ENCODE data around the gene CPNE1. TPM values are rescaled to one million over a fixed set of nuclear protein-coding genes. Genes with fewer than 3 reads are reported as not detected.
"Not testable (repeated sequence)": the region's sequence is repeated elsewhere in the genome, so short reads cannot be mapped to it uniquely, and the experiment has no call there.

Gene CPNE1
- total RNA-seq, 3 donors from 2014 or later (not counting 1 experiment from before 2014, with no cell fraction given), result 298 to 342 (median 334) TPM

DNA sequence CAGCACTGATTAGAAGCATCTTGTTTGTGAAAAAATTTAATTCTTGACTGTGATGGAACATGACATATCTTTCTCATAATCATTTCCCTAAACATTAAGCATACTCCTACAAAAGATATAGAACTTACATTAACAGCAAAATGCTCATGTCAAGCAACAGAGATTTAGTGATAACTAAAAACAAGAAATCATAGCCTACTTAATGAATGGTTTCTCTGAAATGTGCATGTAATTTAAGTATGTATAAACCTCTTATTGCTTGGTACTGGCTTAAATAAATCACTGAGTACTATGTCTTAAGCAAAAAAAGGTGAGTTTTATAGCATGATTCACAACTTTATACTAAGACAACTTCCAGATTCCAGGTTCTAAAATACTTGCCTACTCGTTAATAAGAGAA is 43.8 kb upstream of the CPNE1 start:
- Histone ChIP-seq H3K4me1 (ENCODE audit: control insufficient read depth, insufficient read depth, low read length) (peaks cover 6% of the 10 kb centered on the region), H3K27me3 (ENCODE audit: control insufficient read depth, insufficient read depth, low read length) (no peaks in the 10 kb centered on the region), H3K9me3 (ENCODE audit: control insufficient read depth, insufficient read depth, low read length) (no peaks in the 10 kb centered on the region), H3K4me3 (ENCODE audit: low read length) (no peak overlapping the region), H3K36me3 (ENCODE audit: control insufficient read depth, insufficient read depth, low read length) (peaks cover 95% of the 10 kb centered on the region), H3K27ac (ENCODE audit: low read length) (no peak overlapping the region)
- WGBS (ENCODE audit: insufficient coverage), result 71% methylated on average over 1 of the region's 1 CpG
- no peak for ATAC-seq
- intact Hi-C loops (cut with micrococcal nuclease), result loop anchor here (5.0 to 10.0 kb wide), 3 partner anchors 34 to 244 kb away; partner anchors contain the start of gene RBM39
- no peaks in the 10 kb centered on the region for H3K27me3 Mint-ChIP-seq (ENCODE audit: low read depth in 2 of 2)
- H3K4me3 Mint-ChIP-seq, result no peak overlapping the region
- DNase-seq, result no peak
- H3K27ac Mint-ChIP-seq, result peak overlapping the region; percentile 70 to 84
- TF ChIP-seq, protein P1, sequence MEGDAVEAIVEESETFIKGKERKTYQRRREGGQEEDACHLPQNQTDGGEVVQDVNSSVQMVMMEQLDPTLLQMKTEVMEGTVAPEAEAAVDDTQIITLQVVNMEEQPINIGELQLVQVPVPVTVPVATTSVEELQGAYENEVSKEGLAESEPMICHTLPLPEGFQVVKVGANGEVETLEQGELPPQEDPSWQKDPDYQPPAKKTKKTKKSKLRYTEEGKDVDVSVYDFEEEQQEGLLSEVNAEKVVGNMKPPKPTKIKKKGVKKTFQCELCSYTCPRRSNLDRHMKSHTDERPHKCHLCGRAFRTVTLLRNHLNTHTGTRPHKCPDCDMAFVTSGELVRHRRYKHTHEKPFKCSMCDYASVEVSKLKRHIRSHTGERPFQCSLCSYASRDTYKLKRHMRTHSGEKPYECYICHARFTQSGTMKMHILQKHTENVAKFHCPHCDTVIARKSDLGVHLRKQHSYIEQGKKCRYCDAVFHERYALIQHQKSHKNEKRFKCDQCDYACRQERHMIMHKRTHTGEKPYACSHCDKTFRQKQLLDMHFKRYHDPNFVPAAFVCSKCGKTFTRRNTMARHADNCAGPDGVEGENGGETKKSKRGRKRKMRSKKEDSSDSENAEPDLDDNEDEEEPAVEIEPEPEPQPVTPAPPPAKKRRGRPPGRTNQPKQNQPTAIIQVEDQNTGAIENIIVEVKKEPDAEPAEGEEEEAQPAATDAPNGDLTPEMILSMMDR (IDR thresholded peaks at IDR 0.05), result no peak
- peaks cover 38 to 46% of the 10 kb centered on the region in 2 donors for H3K4me1 Mint-ChIP-seq
- H3K9me3 Mint-ChIP-seq, result no peaks in the 10 kb centered on the region
- H3K36me3 Mint-ChIP-seq, result peaks cover 35% of the 10 kb centered on the region

DNA sequence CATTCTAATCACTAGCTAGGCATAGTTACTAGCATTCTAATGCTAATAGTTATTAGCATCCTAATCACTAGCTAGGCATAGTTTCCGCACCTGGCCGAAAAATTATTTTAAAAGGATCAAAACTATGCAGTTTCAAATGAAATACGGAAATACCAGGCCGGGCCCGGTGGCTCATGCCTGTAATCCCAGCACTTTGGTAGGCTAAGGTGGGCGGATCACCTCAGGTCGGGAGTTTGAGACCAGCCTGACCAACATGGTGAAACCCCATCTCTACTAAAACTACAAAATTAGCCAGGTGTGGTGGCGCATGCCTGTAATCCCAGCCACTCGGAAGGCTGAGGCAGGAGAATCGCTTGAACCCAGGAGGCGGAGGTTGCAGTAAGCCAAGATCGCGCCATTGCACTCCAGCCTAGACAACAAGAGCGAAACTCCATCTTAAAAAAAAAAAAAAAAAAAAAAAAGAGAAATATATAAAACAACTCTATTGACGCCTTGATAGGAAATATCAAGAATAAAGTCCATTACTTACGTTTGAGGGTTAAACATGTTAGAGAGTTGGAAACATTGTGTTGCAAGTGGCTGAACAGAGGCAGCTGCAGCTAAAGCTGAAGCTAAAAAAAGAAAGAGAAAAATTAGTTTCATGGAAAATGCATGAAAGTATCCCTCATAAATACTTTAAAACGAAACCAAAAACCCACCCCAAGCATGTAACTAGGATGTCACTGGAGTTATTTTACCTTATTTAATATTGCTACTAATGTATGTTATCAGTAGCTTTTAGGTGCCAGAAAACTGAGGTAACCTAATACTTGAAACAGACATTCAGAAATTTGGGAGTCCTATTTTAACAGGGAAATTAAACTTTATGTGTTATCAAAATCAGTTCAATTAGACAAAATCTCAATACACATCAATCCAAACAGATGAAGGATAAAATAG is 42.2 kb upstream of the CPNE1 start:
- H3K27ac Mint-ChIP-seq, result peak overlapping the region in 1 of 2 donors; percentile 38
- H3K9me3 Mint-ChIP-seq; H3K27me3 ChIP-seq (ENCODE audit: control insufficient read depth, insufficient read depth, low read length); H3K4me3 Mint-ChIP-seq; H3K9me3 ChIP-seq (ENCODE audit: control insufficient read depth, insufficient read depth, low read length); H3K4me1 ChIP-seq (ENCODE audit: control insufficient read depth, insufficient read depth, low read length); H3K27me3 Mint-ChIP-seq (ENCODE audit: low read depth in 2 of 2); ATAC-seq; H3K4me3 ChIP-seq (ENCODE audit: low read length); H3K27ac ChIP-seq (ENCODE audit: low read length); DNase-seq: not testable (repeated sequence)
- intact Hi-C loops (cut with micrococcal nuclease), result loop anchor here (1.0 to 10.0 kb wide), 4 partner anchors 9 to 242 kb away; partner anchors contain the start of gene RBM39
- H3K4me1 Mint-ChIP-seq, result peaks cover 43 to 48% of the 10 kb centered on the region in 2 donors
- peaks cover 97% of the 10 kb centered on the region for H3K36me3 ChIP-seq (ENCODE audit: control insufficient read depth, insufficient read depth, low read length)
- WGBS (ENCODE audit: insufficient coverage), result 97% methylated on average over 8 of the region's 17 CpGs
- peaks cover 37% of the 10 kb centered on the region for H3K36me3 Mint-ChIP-seq

DNA sequence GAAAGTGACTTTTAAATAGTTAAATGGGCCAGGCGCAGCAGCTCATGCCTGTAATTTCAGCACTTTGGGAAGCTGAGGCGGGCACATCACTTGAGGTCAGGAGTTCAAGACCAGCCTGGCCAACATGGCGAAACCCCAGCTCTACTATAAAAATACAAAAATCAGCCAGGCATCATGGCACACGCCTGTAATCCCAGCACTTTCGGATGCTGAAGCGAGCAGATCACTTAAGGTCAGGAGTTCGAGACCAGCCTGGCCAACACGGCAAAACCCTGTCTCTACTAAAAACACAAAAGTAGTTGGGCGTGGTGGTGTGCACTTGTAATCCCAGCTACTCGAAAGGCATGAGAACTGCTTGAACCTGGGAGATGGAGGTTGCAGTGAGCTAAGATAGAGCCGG is 41.2 kb upstream of the CPNE1 start:
- Mint-ChIP-seq H3K27ac (peak overlapping the region in 1 of 2 donors; percentile 38), H3K36me3 (peaks cover 28% of the 10 kb centered on the region), H3K4me1 (peaks cover 33 to 39% of the 10 kb centered on the region in 2 donors)
- H3K27me3 ChIP-seq (ENCODE audit: control insufficient read depth, insufficient read depth, low read length); H3K27ac ChIP-seq (ENCODE audit: low read length); H3K27me3 Mint-ChIP-seq (ENCODE audit: low read depth in 2 of 2); DNase-seq; H3K4me3 Mint-ChIP-seq; H3K4me1 ChIP-seq (ENCODE audit: control insufficient read depth, insufficient read depth, low read length); ATAC-seq; H3K9me3 Mint-ChIP-seq; H3K4me3 ChIP-seq (ENCODE audit: low read length); H3K9me3 ChIP-seq (ENCODE audit: control insufficient read depth, insufficient read depth, low read length): not testable (repeated sequence)
- intact Hi-C loops (cut with micrococcal nuclease), result loop anchor here (5.0 to 10.0 kb wide), 3 partner anchors 36 to 241 kb away; partner anchors contain the start of gene RBM39
- H3K36me3 ChIP-seq (ENCODE audit: control insufficient read depth, insufficient read depth, low read length), result peaks cover 93% of the 10 kb centered on the region
- WGBS (ENCODE audit: insufficient coverage), result 97% methylated on average over 11 of the region's 11 CpGs

DNA sequence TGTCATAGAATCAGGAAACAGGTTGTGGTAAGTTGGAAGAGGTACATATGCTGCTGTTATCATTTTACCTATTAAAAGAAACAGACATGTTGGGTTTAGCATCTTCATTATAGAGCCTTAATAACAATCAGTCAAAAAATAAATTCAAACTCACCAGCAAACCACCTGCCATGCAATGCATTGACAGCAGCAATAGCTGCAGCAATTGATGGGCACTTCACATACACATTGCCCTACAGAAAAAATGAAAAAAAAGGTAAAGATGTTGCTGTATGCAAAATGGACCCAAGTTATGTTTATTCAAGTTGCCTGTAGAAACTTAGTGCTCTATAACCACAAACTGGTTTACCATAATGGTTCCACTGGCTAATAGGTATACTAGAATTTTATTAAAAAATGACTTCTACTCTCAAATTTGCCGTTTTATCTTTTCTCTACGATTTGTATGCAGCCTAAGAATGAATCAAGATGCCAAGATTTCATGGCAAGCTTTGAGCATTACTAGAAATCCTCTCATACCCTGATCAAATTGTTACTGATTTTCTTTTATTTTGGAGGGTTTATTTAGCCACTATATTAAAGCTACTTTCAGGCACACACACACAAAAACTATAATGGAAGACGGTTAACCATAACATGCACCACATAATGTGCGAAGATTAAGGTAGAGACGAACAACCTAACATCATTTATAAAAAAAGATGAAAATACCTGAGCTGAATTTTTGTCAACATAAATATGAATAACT is 40.0 kb upstream of the CPNE1 start:
- Mint-ChIP-seq H3K4me1 (peaks cover 35 to 39% of the 10 kb centered on the region in 2 donors), H3K4me3 (no peak overlapping the region), H3K36me3 (peaks cover 21% of the 10 kb centered on the region), H3K27ac (peak overlapping the region in 1 of 2 donors; percentile 96), H3K9me3 (no peaks in the 10 kb centered on the region), H3K27me3 (ENCODE audit: low read depth in 2 of 2) (no peaks in the 10 kb centered on the region)
- no peak overlapping the region for H3K27ac ChIP-seq (ENCODE audit: low read length)
- ATAC-seq (no peak), DNase-seq (no peak)
- intact Hi-C loops (cut with micrococcal nuclease), result loop anchor here (5.0 to 10.0 kb wide), 3 partner anchors 38 to 240 kb away; partner anchors contain the start of gene RBM39
- H3K27me3 ChIP-seq (ENCODE audit: control insufficient read depth, insufficient read depth, low read length), result no peaks in the 10 kb centered on the region
- H3K4me1 ChIP-seq (ENCODE audit: control insufficient read depth, insufficient read depth, low read length), result no peaks in the 10 kb centered on the region
- no peak overlapping the region for H3K4me3 ChIP-seq (ENCODE audit: low read length)
- peaks cover 81% of the 10 kb centered on the region for H3K36me3 ChIP-seq (ENCODE audit: control insufficient read depth, insufficient read depth, low read length)
- WGBS (ENCODE audit: insufficient coverage), result 89% methylated on average over 3 of the region's 5 CpGs
- no peaks in the 10 kb centered on the region for H3K9me3 ChIP-seq (ENCODE audit: control insufficient read depth, insufficient read depth, low read length)
- TF ChIP-seq, protein P1 (IDR thresholded peaks at IDR 0.05), result no peak

Data from natural killer cell (primary cell).